Neural progenitor cell (in vitro differentiated cells): ENCODE data around the gene FBN2.
"Not testable (repeated sequence)": the region's sequence is repeated elsewhere in the genome, so short reads cannot be mapped to it uniquely, and the experiment has no call there.

Source experiments
- CTCF ChIP-seq: fragments of 200-600 bp; sonication (generic); IDR thresholded peaks from 2 replicates; pipeline ENCODE4 v1.5.1; 2017; ENCODE audit warnings: antibody characterized with exemption, mild to moderate bottlenecking
- EZH2 ChIP-seq: fragments of 200-600 bp; sonication (generic); IDR thresholded peaks from 2 replicates; pipeline ENCODE4 v1.6.1; 2017; ENCODE audit warnings: antibody characterized with exemption, mild to moderate bottlenecking, moderate library complexity
- EZH2phosphoT487 ChIP-seq: fragments of 200-600 bp; sonication (generic); IDR thresholded peaks from 2 replicates; pipeline ENCODE4 v1.6.1; 2017; ENCODE audit warnings: antibody characterized with exemption

GRCh38 chr5:128321418-128321817 is 216.6 kb downstream of the FBN2 start:
- not testable (repeated sequence) for TF ChIP-seq CTCF, EZH2, EZH2phosphoT487
